GM12875 (cell line): ENCODE measurements around the gene ZNF280C.

Source experiments
- H3K4me3 ChIP-seq: one replicate; pipeline ENCODE4 v1.5.1; 2011; ENCODE audit warnings: low read depth, low read length, control low read depth
- CTCF ChIP-seq: IDR thresholded peaks from 2 replicates; pipeline ENCODE4 v1.5.1; 2011; ENCODE audit warnings: low read depth, mild to moderate bottlenecking, control low read depth, inconsistent platforms, low read length, moderate library complexity, borderline replicate concordance; ENCODE audit not compliant: insufficient read depth

Gene ZNF280C

GRCh38 chrX:130163398-130163797 is 105.3 kb downstream of the ZNF280C start:
- no peak for TF ChIP-seq CTCF

GRCh38 chrX:130162094-130162735 is 106.5 kb downstream of the ZNF280C start:
- no peak overlapping the region for H3K4me3 ChIP-seq
- TF ChIP-seq CTCF = no peak

More at GRCh38 chrX:130163398-130163797, 105.3 kb downstream of the ZNF280C start:
- no peak overlapping the region for H3K4me3 ChIP-seq

- no peak for TF ChIP-seq CTCF
- H3K4me3 ChIP-seq = no peak overlapping the region
These were observed 108.9 kb downstream of the ZNF280C start for GRCh38 chrX:130159776-130160175.

- H3K4me3 ChIP-seq = no peak overlapping the region
- no peak for TF ChIP-seq CTCF
These were observed 110.4 kb downstream of the ZNF280C start for GRCh38 chrX:130158311-130158710.

- no peak overlapping the region for H3K4me3 ChIP-seq
- TF ChIP-seq CTCF = no peak
These were observed 113.1 kb downstream of the ZNF280C start for GRCh38 chrX:130155564-130155963.
